ENCODE data around the gene BIRC6. TPM values are rescaled to one million over a fixed set of nuclear protein-coding genes. Genes with fewer than 3 reads are reported as not detected.
A peak's percentile ranks its signal among the peaks of the same experiment; 100 is the strongest.

Gene BIRC6
- polyA plus RNA-seq, 2 of the 4 experiments (the other 2 are of a cell fraction), result 21.0 to 111 TPM

DNA sequence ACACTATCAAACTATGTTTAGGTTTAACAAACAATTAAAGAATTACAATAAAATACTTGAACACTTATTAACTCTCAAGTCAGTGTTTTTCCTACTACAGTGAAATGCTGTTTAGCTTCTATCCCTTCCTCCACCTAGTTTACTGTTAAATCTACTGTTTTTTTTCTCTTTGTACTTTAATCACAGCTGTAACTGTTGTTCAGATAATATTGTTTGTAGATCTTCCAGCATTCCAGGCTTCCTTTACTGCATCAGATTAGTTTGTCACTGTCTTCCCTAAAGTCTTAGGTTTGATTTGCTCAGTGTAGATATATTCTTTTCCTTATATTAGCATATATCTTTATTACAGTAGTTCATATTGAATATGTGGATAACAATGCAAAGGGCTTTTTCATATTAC, 22.5 kb downstream of the BIRC6 start:
- POLR2A ChIA-PET, result no interaction called here
- no peaks in the 10 kb centered on the region for H3K9me3 ChIP-seq
- ATAC-seq (no peak), DNase-seq (ENCODE audit: low read depth in 1 of 2, low spot score in 1 of 2) (no peak), FAIRE-seq (peak; percentile 28)
- no peak overlapping the region for H3K4me2 ChIP-seq
- H3K4me1 ChIP-seq, result peaks cover 35% of the 10 kb centered on the region
- TF ChIP-seq ZNF302 (CRISPR knock-in tag; IDR thresholded peaks at IDR 0.05) (no peak), ESRRA (IDR thresholded peaks at IDR 0.05; ENCODE audit: borderline replicate concordance, low read length) (no peak), BHLHE40 (IDR thresholded peaks at IDR 0.05; ENCODE audit: low read depth, low read length) (no peak), EP300 (IDR thresholded peaks at IDR 0.05) (no peak), ZSCAN20 (CRISPR knock-in tag; IDR thresholded peaks at IDR 0.05) (no peak), RFX5 (IDR thresholded peaks at IDR 0.05) (no peak), MAZ (IDR thresholded peaks at IDR 0.05; ENCODE audit: borderline replicate concordance, low read depth, low read length) (no peak), RCOR1 (IDR thresholded peaks at IDR 0.05; ENCODE audit: low read depth, low read length) (no peak), ZC3H11A (IDR thresholded peaks at IDR 0.05) (no peak), SMC3 (IDR thresholded peaks at IDR 0.05) (no peak), MYC (IDR thresholded peaks at IDR 0.05; ENCODE audit: borderline replicate concordance, low read length) (no peak), KDM1A (IDR thresholded peaks at IDR 0.05; ENCODE audit: low read depth) (no peak), RAD21 (conservative IDR thresholded peaks at IDR 0.05 in 1 of 2, IDR thresholded peaks at IDR 0.05 in 1 of 2) (no peak), HOXA7 (CRISPR knock-in tag; IDR thresholded peaks at IDR 0.05) (no peak), HDAC2 (IDR thresholded peaks at IDR 0.05) (no peak)
- TF ChIP-seq, protein P1, sequence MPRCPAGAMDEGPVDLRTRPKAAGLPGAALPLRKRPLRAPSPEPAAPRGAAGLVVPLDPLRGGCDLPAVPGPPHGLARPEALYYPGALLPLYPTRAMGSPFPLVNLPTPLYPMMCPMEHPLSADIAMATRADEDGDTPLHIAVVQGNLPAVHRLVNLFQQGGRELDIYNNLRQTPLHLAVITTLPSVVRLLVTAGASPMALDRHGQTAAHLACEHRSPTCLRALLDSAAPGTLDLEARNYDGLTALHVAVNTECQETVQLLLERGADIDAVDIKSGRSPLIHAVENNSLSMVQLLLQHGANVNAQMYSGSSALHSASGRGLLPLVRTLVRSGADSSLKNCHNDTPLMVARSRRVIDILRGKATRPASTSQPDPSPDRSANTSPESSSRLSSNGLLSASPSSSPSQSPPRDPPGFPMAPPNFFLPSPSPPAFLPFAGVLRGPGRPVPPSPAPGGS (IDR thresholded peaks at IDR 0.05), result no peak
- TF ChIP-seq, protein P2, sequence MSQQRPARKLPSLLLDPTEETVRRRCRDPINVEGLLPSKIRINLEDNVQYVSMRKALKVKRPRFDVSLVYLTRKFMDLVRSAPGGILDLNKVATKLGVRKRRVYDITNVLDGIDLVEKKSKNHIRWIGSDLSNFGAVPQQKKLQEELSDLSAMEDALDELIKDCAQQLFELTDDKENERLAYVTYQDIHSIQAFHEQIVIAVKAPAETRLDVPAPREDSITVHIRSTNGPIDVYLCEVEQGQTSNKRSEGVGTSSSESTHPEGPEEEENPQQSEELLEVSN (IDR thresholded peaks at IDR 0.05; ENCODE audit: borderline replicate concordance, low read depth), result no peak
- TF ChIP-seq, protein P3, sequence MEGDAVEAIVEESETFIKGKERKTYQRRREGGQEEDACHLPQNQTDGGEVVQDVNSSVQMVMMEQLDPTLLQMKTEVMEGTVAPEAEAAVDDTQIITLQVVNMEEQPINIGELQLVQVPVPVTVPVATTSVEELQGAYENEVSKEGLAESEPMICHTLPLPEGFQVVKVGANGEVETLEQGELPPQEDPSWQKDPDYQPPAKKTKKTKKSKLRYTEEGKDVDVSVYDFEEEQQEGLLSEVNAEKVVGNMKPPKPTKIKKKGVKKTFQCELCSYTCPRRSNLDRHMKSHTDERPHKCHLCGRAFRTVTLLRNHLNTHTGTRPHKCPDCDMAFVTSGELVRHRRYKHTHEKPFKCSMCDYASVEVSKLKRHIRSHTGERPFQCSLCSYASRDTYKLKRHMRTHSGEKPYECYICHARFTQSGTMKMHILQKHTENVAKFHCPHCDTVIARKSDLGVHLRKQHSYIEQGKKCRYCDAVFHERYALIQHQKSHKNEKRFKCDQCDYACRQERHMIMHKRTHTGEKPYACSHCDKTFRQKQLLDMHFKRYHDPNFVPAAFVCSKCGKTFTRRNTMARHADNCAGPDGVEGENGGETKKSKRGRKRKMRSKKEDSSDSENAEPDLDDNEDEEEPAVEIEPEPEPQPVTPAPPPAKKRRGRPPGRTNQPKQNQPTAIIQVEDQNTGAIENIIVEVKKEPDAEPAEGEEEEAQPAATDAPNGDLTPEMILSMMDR (IDR thresholded peaks at IDR 0.05), result no peak
- H3K27ac ChIP-seq, result no peak overlapping the region
- CTCF ChIA-PET, result no interaction called here
- no peak overlapping the region for H3K4me3 ChIP-seq

DNA sequence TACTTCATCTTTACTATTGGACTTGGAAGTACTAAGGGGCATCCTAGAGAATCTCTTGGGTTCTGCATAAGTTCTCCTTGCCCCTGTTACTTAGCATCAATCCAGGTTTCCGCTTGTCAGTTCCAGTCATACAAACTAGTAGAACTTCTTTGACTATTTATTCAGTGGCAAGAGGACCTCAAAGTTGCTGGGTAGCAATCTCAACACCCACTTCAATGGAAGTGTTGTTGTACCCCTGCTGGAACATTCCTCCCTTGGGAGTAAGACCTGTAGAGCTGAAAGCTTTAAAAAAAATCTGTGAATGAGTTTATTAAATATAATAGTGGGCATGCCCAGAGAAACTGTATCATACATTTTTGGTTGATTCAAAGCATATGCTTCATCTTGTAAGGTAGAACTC, 27.0 kb downstream of the BIRC6 start:
- FAIRE-seq (no peak), ATAC-seq (no peak), DNase-seq (ENCODE audit: low read depth in 1 of 2, low spot score in 1 of 2) (no peak)
- POLR2A ChIA-PET, result no interaction called here
- no peaks in the 10 kb centered on the region for H3K9me3 ChIP-seq
- CTCF ChIA-PET, result interaction anchor here (0.6 to 0.9 kb wide), 2 partner anchors 11 to 12 kb away, joined by 3 to 4 read pairs; no protein-coding TSS in a partner anchor
- WGBS (ENCODE audit: missing lambda C conversion rate), result 96% methylated on average over 1 of the region's 1 CpG
- H3K27ac ChIP-seq, result no peak overlapping the region
- no peak overlapping the region for H3K4me3 ChIP-seq
- H3K4me1 ChIP-seq, result 0 out of 3 replicates have a peak, but pooled peaks cover 6% of the 10 kb centered on the region
- no peak overlapping the region for H3K4me2 ChIP-seq
- TF ChIP-seq POLR2A (IDR thresholded peaks at IDR 0.05; ENCODE audit: low read length), result no peak
- TF ChIP-seq, protein P4, sequence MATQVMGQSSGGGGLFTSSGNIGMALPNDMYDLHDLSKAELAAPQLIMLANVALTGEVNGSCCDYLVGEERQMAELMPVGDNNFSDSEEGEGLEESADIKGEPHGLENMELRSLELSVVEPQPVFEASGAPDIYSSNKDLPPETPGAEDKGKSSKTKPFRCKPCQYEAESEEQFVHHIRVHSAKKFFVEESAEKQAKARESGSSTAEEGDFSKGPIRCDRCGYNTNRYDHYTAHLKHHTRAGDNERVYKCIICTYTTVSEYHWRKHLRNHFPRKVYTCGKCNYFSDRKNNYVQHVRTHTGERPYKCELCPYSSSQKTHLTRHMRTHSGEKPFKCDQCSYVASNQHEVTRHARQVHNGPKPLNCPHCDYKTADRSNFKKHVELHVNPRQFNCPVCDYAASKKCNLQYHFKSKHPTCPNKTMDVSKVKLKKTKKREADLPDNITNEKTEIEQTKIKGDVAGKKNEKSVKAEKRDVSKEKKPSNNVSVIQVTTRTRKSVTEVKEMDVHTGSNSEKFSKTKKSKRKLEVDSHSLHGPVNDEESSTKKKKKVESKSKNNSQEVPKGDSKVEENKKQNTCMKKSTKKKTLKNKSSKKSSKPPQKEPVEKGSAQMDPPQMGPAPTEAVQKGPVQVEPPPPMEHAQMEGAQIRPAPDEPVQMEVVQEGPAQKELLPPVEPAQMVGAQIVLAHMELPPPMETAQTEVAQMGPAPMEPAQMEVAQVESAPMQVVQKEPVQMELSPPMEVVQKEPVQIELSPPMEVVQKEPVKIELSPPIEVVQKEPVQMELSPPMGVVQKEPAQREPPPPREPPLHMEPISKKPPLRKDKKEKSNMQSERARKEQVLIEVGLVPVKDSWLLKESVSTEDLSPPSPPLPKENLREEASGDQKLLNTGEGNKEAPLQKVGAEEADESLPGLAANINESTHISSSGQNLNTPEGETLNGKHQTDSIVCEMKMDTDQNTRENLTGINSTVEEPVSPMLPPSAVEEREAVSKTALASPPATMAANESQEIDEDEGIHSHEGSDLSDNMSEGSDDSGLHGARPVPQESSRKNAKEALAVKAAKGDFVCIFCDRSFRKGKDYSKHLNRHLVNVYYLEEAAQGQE (IDR thresholded peaks at IDR 0.05), result no peak
